ENCODE data around the gene RERE.

GRCh38 chr1:8845104-8846097 is 28.0 kb upstream of the RERE start:
- TF ChIP-seq CTCF (IDR thresholded peaks at IDR 0.05), result no peak
- TF ChIP-seq POLR2A (IDR thresholded peaks at IDR 0.05), result no peak

All from heart left ventricle (tissue), 13 donors.